ENCODE results near the gene MSX1. TPM values are rescaled to one million over a fixed set of nuclear protein-coding genes. Genes with fewer than 3 reads are reported as not detected.

Gene MSX1
- total RNA-seq, 1 donor from 2014 or later, result not detected

- Mint-ChIP-seq H3K27me3 (ENCODE audit: insufficient read depth, low read depth) (peaks cover 50% of the 10 kb centered on the region), H3K36me3 (peaks cover 28% of the 10 kb centered on the region), H3K9me3 (peaks cover 3% of the 10 kb centered on the region), H3K4me1 (peaks cover 69% of the 10 kb centered on the region), H3K27ac (peak overlapping the region; percentile 86), H3K4me3 (peak overlapping the region; percentile 99)
- Histone ChIP-seq H3K9me3 (ENCODE audit: low read depth) (no peaks in the 10 kb centered on the region), H3K9ac (no peak overlapping the region), H3K27me3 (peaks cover 99% of the 10 kb centered on the region), H3K4me3 (peak overlapping the region; percentile 53), H3K79me2 (ENCODE audit: low read depth) (no peaks in the 10 kb centered on the region), H3K27ac (no peak overlapping the region), H3F3A (ENCODE audit: low read depth) (peaks cover 53% of the 10 kb centered on the region), H2AFZ (replicated peaks) (no peak overlapping the region), H3K36me3 (no peaks in the 10 kb centered on the region), H3K4me1 (peaks cover 56% of the 10 kb centered on the region), H4K20me1 (ENCODE audit: low read depth) (peaks cover 95% of the 10 kb centered on the region), H3K4me2 (peak overlapping the region; percentile 87)
- DNase-seq (ENCODE audit: low spot score), result peak; percentile 43
- TF ChIP-seq EZH2phosphoT487 (IDR thresholded peaks at IDR 0.05) (no peak), CTCF (IDR thresholded peaks at IDR 0.05) (no peak), EZH2 (IDR thresholded peaks at IDR 0.05) (no peak)
These were observed 534 bp downstream of the MSX1 start for GRCh38 chr4:4859799-4860599.

GRCh38 chr4:4860600-4861389, 1.3 kb downstream of the MSX1 start:
- Histone ChIP-seq H3K4me3 (peak overlapping the region; percentile 53), H3K9ac (no peak overlapping the region), H3K4me2 (peak overlapping the region; percentile 87), H3K9me3 (ENCODE audit: low read depth) (no peaks in the 10 kb centered on the region), H3K27ac (no peak overlapping the region), H3K4me1 (peaks cover 48% of the 10 kb centered on the region), H3K27me3 (peaks cover 99% of the 10 kb centered on the region), H2AFZ (replicated peaks) (no peak overlapping the region), H3K36me3 (no peaks in the 10 kb centered on the region), H3F3A (ENCODE audit: low read depth) (peaks cover 45% of the 10 kb centered on the region), H3K79me2 (ENCODE audit: low read depth) (no peaks in the 10 kb centered on the region), H4K20me1 (ENCODE audit: low read depth) (peaks cover 93% of the 10 kb centered on the region)
- peak; percentile 76 for DNase-seq (ENCODE audit: low spot score)
- Mint-ChIP-seq H3K27me3 (ENCODE audit: insufficient read depth, low read depth) (peaks cover 57% of the 10 kb centered on the region), H3K4me1 (peaks cover 67% of the 10 kb centered on the region), H3K4me3 (peak overlapping the region; percentile 99), H3K27ac (peak overlapping the region; percentile 86), H3K36me3 (peaks cover 28% of the 10 kb centered on the region), H3K9me3 (peaks cover 3% of the 10 kb centered on the region)
- TF ChIP-seq EZH2phosphoT487 (IDR thresholded peaks at IDR 0.05), result peak; percentile 90
- TF ChIP-seq EZH2 (IDR thresholded peaks at IDR 0.05), result peak; percentile 88
- no peak for TF ChIP-seq CTCF (IDR thresholded peaks at IDR 0.05)

GRCh38 chr4:4861390-4862018, 2.0 kb downstream of the MSX1 start:
- no peak overlapping the region for H2AFZ ChIP-seq (replicated peaks)
- no peak overlapping the region for H3K9ac ChIP-seq
- H3K4me1 ChIP-seq, result peaks cover 41% of the 10 kb centered on the region
- Mint-ChIP-seq H3K27ac (no peak overlapping the region), H3K36me3 (peaks cover 28% of the 10 kb centered on the region), H3K9me3 (peaks cover 3% of the 10 kb centered on the region), H3K27me3 (ENCODE audit: insufficient read depth, low read depth) (peaks cover 61% of the 10 kb centered on the region), H3K4me3 (peak overlapping the region; percentile 99), H3K4me1 (peaks cover 67% of the 10 kb centered on the region)
- peak; percentile 26 for DNase-seq (ENCODE audit: low spot score)
- no peaks in the 10 kb centered on the region for H3K79me2 ChIP-seq (ENCODE audit: low read depth)
- H3K27ac ChIP-seq, result no peak overlapping the region
- H3K4me3 ChIP-seq, result peak overlapping the region; percentile 53
- H4K20me1 ChIP-seq (ENCODE audit: low read depth), result peaks cover 92% of the 10 kb centered on the region
- H3K27me3 ChIP-seq, result peaks cover 99% of the 10 kb centered on the region
- H3K4me2 ChIP-seq, result peak overlapping the region; percentile 87
- no peaks in the 10 kb centered on the region for H3K36me3 ChIP-seq
- H3K9me3 ChIP-seq (ENCODE audit: low read depth), result no peaks in the 10 kb centered on the region
- H3F3A ChIP-seq (ENCODE audit: low read depth), result peaks cover 44% of the 10 kb centered on the region
- TF ChIP-seq CTCF (IDR thresholded peaks at IDR 0.05) (no peak), EZH2phosphoT487 (IDR thresholded peaks at IDR 0.05) (no peak), EZH2 (IDR thresholded peaks at IDR 0.05) (no peak)

Data from neural progenitor cell (in vitro differentiated cells).